Gastrocnemius medialis (tissue), 4 donors: ENCODE results near the gene THBS3.

ENCODE experiments used
- POLR2A ChIP-seq, 2 donors: fragments of 450-650 bp; IDR thresholded peaks; one replicate each; pipeline ENCODE4 v1.6.1; 2017; ENCODE audit warnings: antibody characterized with exemption in 2 of 2, mild to moderate bottlenecking in 2 of 2, moderate library complexity in 2 of 2
- TF ChIP-seq, protein P1 (sequence below), 5 experiments: fragments of 450-650 bp in 3 of 5; fragments of 200-600 bp in 2 of 5; sonication (generic) in 2 of 5; IDR thresholded peaks in 4 of 5; conservative IDR thresholded peaks in 1 of 5; 1 replicate in 4 of 5; 2 replicates in 1 of 5; pipeline ENCODE4 v1.5.1; 2016 to 2019; ENCODE audit warnings: antibody characterized with exemption in 5 of 5, mild to moderate bottlenecking in 3 of 5, moderate library complexity in 3 of 5

DNA sequence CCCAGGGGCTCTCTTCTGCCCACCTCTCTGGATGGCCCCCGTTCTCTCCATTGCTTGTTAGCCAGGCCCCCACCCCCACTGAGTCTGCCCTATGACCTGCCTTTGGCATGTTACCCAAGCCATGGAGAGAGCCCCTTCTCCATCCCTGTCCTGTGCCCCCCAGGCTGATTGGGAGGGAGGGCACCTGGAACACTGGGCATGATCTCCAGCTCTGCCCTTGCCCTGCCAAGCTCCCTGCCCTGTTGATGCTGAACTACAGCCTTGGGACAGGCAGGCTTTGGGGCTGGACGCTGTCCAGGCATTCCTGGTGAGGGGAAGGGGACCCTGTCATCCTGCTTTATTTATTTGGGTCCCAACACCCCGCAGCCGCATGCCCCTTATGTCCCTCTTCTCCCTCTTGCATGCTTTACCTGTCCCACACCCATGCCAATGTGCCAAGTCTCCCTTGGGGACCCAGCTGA is 23.3 kb downstream of the THBS3 start:
- TF ChIP-seq, protein P1, sequence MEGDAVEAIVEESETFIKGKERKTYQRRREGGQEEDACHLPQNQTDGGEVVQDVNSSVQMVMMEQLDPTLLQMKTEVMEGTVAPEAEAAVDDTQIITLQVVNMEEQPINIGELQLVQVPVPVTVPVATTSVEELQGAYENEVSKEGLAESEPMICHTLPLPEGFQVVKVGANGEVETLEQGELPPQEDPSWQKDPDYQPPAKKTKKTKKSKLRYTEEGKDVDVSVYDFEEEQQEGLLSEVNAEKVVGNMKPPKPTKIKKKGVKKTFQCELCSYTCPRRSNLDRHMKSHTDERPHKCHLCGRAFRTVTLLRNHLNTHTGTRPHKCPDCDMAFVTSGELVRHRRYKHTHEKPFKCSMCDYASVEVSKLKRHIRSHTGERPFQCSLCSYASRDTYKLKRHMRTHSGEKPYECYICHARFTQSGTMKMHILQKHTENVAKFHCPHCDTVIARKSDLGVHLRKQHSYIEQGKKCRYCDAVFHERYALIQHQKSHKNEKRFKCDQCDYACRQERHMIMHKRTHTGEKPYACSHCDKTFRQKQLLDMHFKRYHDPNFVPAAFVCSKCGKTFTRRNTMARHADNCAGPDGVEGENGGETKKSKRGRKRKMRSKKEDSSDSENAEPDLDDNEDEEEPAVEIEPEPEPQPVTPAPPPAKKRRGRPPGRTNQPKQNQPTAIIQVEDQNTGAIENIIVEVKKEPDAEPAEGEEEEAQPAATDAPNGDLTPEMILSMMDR (IDR thresholded peaks at IDR 0.05 in 4 of 5, conservative IDR thresholded peaks at IDR 0.05 in 1 of 5) = no peak
- TF ChIP-seq POLR2A (IDR thresholded peaks at IDR 0.05) = no peak
